Measurements from ENCODE around the gene SMAD7.

The SMAD7 gene

DNA sequence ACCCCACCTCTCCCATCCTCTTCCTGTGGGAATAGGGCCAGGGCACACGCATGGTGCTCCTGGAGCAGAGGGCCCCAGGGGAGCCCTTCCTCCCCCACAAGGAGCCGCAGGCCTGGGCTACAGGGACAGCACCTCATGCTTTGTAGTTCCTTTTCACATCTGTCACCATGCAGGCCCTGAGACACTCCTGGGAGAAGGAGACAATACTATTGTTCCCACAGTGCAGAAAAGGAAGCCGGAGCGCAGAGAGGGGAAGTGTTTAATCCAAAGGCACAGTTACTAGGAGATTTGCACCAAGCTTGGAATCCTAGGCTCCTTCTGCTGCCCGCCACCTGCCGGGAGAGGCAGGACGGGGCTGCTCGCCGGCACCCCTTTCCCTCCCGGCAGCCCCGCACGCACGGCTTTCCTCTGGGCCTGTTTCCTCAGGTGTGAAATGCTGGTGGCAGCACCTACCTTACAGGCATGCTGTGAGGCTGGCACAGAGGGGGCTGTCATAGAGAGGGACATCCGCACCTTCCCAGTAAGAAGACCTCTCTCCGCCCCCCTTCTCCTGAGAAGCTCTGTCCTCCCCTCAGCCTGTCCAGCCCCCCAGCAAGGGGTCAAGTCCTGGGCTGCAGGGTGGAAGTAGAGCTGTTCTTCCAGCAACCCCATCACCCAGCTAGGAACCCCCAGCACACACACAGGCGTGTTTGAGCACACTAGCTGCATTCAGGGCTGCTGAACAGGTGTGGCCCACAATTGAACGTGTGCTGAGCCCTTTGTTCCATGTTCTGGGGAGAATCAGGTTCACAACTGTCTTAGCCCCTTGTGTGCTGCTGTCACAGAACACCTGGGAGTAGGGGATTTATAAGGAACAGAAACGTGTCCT is 62.6 kb downstream of the SMAD7 start (continued):
- TF ChIP-seq, protein P1, sequence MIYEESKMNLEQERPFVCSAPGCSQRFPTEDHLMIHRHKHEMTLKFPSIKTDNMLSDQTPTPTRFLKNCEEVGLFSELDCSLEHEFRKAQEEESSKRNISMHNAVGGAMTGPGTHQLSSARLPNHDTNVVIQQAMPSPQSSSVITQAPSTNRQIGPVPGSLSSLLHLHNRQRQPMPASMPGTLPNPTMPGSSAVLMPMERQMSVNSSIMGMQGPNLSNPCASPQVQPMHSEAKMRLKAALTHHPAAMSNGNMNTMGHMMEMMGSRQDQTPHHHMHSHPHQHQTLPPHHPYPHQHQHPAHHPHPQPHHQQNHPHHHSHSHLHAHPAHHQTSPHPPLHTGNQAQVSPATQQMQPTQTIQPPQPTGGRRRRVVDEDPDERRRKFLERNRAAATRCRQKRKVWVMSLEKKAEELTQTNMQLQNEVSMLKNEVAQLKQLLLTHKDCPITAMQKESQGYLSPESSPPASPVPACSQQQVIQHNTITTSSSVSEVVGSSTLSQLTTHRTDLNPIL (CRISPR knock-in tag; IDR thresholded peaks at IDR 0.05; ENCODE audit: low read depth) = no peak

- no peak for ATAC-seq
- TF ChIP-seq, protein P2, sequence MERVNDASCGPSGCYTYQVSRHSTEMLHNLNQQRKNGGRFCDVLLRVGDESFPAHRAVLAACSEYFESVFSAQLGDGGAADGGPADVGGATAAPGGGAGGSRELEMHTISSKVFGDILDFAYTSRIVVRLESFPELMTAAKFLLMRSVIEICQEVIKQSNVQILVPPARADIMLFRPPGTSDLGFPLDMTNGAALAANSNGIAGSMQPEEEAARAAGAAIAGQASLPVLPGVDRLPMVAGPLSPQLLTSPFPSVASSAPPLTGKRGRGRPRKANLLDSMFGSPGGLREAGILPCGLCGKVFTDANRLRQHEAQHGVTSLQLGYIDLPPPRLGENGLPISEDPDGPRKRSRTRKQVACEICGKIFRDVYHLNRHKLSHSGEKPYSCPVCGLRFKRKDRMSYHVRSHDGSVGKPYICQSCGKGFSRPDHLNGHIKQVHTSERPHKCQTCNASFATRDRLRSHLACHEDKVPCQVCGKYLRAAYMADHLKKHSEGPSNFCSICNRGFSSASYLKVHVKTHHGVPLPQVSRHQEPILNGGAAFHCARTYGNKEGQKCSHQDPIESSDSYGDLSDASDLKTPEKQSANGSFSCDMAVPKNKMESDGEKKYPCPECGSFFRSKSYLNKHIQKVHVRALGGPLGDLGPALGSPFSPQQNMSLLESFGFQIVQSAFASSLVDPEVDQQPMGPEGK (CRISPR knock-in tag; IDR thresholded peaks at IDR 0.05; ENCODE audit: borderline replicate concordance) = no peak
- TF ChIP-seq TSHZ2 (CRISPR knock-in tag; IDR thresholded peaks at IDR 0.05) = no peak
- TF ChIP-seq ESRRG (CRISPR knock-in tag; IDR thresholded peaks at IDR 0.05) = no peak
- TF ChIP-seq TOX (CRISPR knock-in tag; IDR thresholded peaks at IDR 0.05; ENCODE audit: borderline replicate concordance) = no peak
- TF ChIP-seq SNAI2 (CRISPR knock-in tag; IDR thresholded peaks at IDR 0.05) = no peak
- no peak for TF ChIP-seq ZNF70 (CRISPR knock-in tag; IDR thresholded peaks at IDR 0.05)
Measured at GRCh38 chr18:48887294-48887904, 63.4 kb downstream of the SMAD7 start.

- ATAC-seq = no peak
- no peak for TF ChIP-seq TOX (CRISPR knock-in tag; IDR thresholded peaks at IDR 0.05; ENCODE audit: borderline replicate concordance)
- TF ChIP-seq ZNF70 (CRISPR knock-in tag; IDR thresholded peaks at IDR 0.05) = no peak
Measured at GRCh38 chr18:48886520-48887293, 64.1 kb downstream of the SMAD7 start.

- TF ChIP-seq SNAI2 (CRISPR knock-in tag; IDR thresholded peaks at IDR 0.05) (no peak), TOX (CRISPR knock-in tag; IDR thresholded peaks at IDR 0.05; ENCODE audit: borderline replicate concordance) (no peak), ZFP3 (CRISPR knock-in tag; IDR thresholded peaks at IDR 0.05) (no peak), CSDC2 (CRISPR knock-in tag; IDR thresholded peaks at IDR 0.05) (no peak), ZNF70 (CRISPR knock-in tag; IDR thresholded peaks at IDR 0.05) (no peak), ARNTL (CRISPR knock-in tag; IDR thresholded peaks at IDR 0.05; ENCODE audit: borderline replicate concordance, low read depth) (no peak), ISL1 (CRISPR knock-in tag; IDR thresholded peaks at IDR 0.05) (no peak), BACH2 (CRISPR knock-in tag; IDR thresholded peaks at IDR 0.05; ENCODE audit: borderline replicate concordance) (no peak), ZFP30 (CRISPR knock-in tag; IDR thresholded peaks at IDR 0.05) (no peak), ZC3H10 (CRISPR knock-in tag; IDR thresholded peaks at IDR 0.05) (no peak)
- TF ChIP-seq, protein P2 (CRISPR knock-in tag; IDR thresholded peaks at IDR 0.05; ENCODE audit: borderline replicate concordance) = no peak
- TF ChIP-seq, protein P3, sequence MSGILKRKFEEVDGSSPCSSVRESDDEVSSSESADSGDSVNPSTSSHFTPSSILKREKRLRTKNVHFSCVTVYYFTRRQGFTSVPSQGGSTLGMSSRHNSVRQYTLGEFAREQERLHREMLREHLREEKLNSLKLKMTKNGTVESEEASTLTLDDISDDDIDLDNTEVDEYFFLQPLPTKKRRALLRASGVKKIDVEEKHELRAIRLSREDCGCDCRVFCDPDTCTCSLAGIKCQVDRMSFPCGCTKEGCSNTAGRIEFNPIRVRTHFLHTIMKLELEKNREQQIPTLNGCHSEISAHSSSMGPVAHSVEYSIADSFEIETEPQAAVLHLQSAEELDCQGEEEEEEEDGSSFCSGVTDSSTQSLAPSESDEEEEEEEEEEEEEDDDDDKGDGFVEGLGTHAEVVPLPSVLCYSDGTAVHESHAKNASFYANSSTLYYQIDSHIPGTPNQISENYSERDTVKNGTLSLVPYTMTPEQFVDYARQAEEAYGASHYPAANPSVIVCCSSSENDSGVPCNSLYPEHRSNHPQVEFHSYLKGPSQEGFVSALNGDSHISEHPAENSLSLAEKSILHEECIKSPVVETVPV (CRISPR knock-in tag; IDR thresholded peaks at IDR 0.05) = no peak
- ATAC-seq = no peak
Measured at GRCh38 chr18:48885924-48886400, 64.8 kb downstream of the SMAD7 start.
